Posterior cingulate gyrus (tissue), 11 donors: ENCODE measurements around the gene MINDY3.

Experiments
- DNase-seq, 10 donors: peaks; one replicate each; pipeline versions ENCODE4 v3.0.0 to v3.0.0-alpha.2; 2020 to 2021; ENCODE audit warnings: mixed read lengths in 3 of 10
- intact Hi-C: fragments of 100-400 bp; cut with DNase I; formaldehyde crosslinking; loops from one replicate; pipeline ENCODE4 v1.15.1; 2023

Gene MINDY3

DNA sequence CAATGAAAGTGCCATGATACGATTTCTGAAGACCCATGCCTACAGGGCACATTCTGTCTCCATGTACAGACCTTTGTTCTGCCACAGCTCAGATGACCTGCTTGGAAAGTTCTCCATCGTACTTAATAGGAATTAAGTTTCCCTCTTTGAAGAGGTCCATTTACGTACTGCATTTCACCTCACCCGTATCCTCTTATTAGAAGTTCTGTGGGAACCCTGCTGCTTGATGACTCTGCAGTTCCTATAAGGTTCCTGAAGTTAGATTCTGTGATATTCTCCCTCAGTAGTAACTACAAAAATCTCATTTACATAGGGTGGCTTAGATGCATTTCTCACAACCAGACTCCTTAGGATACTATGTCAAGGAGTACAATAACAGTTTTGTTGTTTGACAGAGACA, 50.9 kb downstream of the MINDY3 start:
- intact Hi-C loops, result no loop called here
- no peak for DNase-seq

GRCh38 chr10:15808204-15808797, 52.0 kb downstream of the MINDY3 start:
- no peak for DNase-seq
- intact Hi-C loops, result no loop called here

DNA sequence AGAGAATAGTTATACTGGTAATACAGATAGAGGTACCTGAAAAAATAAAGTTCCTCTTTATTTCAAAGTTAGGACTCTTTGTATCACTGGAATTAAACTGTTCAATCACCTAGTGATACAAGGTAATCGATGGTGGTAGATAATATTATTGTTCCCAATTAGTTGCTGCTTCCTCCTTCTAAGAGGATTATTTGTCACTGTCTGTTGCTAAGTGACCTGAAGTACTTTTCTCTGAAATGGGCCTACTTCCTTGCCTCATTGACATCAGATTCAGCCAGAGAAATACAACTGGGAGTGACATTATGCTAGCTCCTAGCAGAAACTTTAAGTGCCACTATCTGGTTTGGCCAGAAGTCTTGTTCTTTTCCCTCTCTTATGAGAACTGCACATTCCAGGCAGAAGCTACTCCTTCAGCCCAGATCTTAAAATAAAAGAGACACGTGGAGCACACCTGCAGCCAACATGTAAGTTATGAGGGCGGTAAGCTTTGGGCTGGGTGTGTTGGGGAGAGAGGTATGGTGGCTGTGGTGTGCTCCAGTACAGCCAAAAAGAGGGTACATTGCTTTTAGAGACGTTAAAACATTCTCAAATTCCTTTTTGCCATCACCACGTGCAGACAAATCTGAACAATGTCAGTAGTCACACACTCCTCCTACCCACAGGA, 54.8 kb downstream of the MINDY3 start:
- DNase-seq, result no peak
- intact Hi-C loops, result no loop called here

- intact Hi-C loops, result no loop called here
- DNase-seq, result no peak
Measured at GRCh38 chr10:15804109-15804508, 56.2 kb downstream of the MINDY3 start.

- intact Hi-C loops, result no loop called here
- DNase-seq, result no peak
Measured at GRCh38 chr10:15802375-15802949, 57.8 kb downstream of the MINDY3 start.

GRCh38 chr10:15801641-15802040, 58.7 kb downstream of the MINDY3 start:
- intact Hi-C loops, result no loop called here
- DNase-seq, result no peak

DNA sequence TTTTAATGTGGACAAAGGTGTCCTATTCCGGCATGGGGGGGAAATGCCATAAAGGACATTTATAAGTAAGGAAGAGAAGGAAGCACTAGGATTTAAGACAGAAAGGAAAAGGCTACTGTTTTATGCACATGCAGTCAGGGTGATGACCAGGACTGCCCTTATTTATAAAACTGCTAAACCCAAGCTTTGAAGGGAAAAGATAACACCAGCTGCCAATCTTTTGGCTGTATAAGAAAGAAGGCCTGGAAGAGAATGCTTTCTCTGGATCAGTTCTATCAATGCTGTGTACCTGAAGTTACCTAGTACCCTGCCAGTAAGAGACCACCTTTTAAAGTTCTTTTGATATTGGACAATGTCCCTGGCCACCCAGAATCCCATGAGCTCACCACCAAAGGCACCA, 59.2 kb downstream of the MINDY3 start:
- intact Hi-C loops, result no loop called here
- no peak for DNase-seq

- intact Hi-C loops, result no loop called here
- DNase-seq, result no peak
Measured at GRCh38 chr10:15797346-15797745, 63.0 kb downstream of the MINDY3 start.

GRCh38 chr10:15796762-15797161, 63.5 kb downstream of the MINDY3 start:
- no peak for DNase-seq
- intact Hi-C loops, result no loop called here

GRCh38 chr10:15796098-15796759, 64.1 kb downstream of the MINDY3 start:
- intact Hi-C loops, result no loop called here
- DNase-seq, result no peak

DNA sequence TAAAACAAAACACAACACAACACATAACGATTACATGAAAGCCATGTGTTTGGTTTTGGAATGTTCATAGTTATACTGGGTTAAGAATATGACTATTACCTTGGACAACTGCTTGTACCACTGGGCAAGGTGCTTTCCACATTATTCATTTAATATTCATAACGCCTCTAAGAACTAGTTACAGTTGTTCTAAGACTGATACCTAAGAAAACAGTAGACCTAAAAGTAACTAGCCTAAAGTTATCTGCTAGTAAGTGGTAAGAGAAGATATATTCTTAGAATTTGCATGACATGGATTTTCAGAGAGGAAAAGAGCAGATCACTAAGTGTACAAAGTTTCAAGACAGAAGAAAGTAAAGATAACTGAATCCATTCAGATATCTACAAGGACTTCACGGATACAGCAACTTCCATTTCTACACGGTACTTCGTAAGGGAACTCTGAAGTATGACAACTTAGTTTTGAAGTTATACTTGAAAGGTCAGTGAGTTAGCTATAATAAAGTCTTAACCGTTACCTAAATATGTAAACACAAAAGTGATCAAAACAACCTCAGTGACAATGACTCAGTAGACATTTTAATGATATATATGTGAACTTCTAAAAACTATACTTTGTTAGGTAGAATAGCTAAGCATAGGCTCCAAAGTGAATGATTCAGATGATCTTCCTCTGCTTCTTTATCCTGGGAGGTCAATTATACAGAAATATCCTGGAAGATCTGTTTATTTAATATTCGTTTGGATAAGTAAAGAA, 65.1 kb downstream of the MINDY3 start:
- no peak for DNase-seq
- intact Hi-C loops, result no loop called here

DNA sequence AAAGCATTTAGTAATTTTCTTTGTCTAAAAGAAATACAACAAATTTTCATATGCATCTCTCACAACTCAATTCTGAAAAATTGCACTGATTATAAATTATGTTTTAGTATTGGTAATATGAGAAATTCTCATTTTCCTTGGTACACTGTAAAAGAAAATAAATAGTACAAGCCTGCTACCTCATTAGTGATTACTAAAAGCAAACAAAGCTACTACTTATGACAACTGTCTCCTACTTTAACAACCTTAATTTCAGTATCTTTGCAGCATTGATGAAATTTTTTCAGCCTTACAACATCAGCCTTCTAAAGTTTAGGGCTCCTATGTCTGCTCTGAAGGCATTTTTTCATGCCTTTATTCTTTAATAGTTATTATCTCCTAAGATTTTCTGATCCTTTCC, 65.7 kb downstream of the MINDY3 start:
- intact Hi-C loops, result no loop called here
- no peak for DNase-seq

- intact Hi-C loops, result no loop called here
Measured at GRCh38 chr10:15793664-15794063, 66.6 kb downstream of the MINDY3 start.

GRCh38 chr10:15792777-15793176, 67.5 kb downstream of the MINDY3 start:
- DNase-seq, result no peak
- intact Hi-C loops, result no loop called here

More at GRCh38 chr10:15793664-15794063, 66.6 kb downstream of the MINDY3 start:
- DNase-seq, result no peak

GRCh38 chr10:15791816-15792524, 68.3 kb downstream of the MINDY3 start:
- DNase-seq, result no peak
- intact Hi-C loops, result no loop called here

GRCh38 chr10:15789793-15790525, 70.3 kb downstream of the MINDY3 start:
- DNase-seq, result no peak
- intact Hi-C loops, result no loop called here

- intact Hi-C loops, result no loop called here
- DNase-seq, result no peak
Measured at GRCh38 chr10:15787426-15787825, 72.9 kb downstream of the MINDY3 start.

GRCh38 chr10:15784662-15785300, 75.5 kb downstream of the MINDY3 start:
- no peak for DNase-seq
- intact Hi-C loops, result no loop called here

DNA sequence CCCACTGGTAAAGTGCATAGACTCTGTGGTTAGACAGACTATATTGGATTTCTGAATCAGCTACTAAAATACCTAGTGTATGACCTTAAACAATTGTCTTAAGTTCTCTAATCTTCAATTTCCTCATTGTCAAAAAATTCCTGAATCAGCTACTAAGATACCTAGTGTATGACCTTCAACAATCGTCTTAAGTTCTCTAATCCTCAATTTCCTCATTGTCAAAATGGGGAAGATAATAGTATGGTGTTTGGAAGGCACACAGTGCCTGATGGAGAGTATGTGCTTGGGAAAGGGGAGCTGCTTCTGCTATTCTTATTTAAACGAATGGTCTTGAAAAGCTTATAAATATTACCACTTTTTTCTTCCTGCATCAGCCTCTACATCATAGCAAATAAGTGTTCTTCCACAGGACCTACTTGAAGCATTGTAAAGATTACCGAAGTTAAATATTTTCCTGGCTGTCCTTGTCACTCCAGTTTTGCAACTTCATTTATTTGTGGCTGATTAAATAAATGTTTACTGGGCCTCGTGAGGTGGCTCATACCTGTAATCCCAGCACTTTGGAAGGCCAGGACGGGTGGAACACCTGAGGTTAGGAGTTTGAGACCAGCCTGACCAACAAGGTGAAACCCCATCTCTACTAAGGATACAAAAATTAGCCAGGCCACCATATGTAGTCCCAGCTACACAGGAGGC, 76.2 kb downstream of the MINDY3 start:
- DNase-seq, result peak in 1 of 10 donors; percentile 33
- intact Hi-C loops, result no loop called here
